Activated CD4-positive, alpha-beta memory T cell treated with anti-CD3 and anti-CD28 coated beads for 36 hours (primary cell): Measurements from ENCODE around the gene CNN3. TPM values are rescaled to one million over a fixed set of nuclear protein-coding genes. Genes with fewer than 3 reads are reported as not detected.

Experiments
- CTCF ChIA-PET: fragments of 350-600 bp; sonication (Branson Sonifier 250); formaldehyde crosslinking; loops from one replicate; lab custom pipeline; 2021; ENCODE audit warnings: antibody characterized with exemption, inconsistent platforms; lab: Charles Lee
- POLR2A ChIA-PET: fragments of 350-600 bp; sonication (Branson Sonifier 250); formaldehyde crosslinking; loops from one replicate; lab custom pipeline; 2021; ENCODE audit warnings: antibody characterized with exemption; lab: Charles Lee
- DNase-seq: peaks from one replicate; pipeline ENCODE4 v3.0.0-alpha.2; 2020
- H3K27ac Mint-ChIP-seq: one replicate; pipeline ENCODE4 v1.8.0; 2021; ENCODE audit warnings: mixed read lengths
- H3K27me3 Mint-ChIP-seq: one replicate; pipeline ENCODE4 v1.8.0; 2021; ENCODE audit warnings: mixed read lengths
- H3K36me3 Mint-ChIP-seq: one replicate; pipeline ENCODE4 v1.8.0; 2021; ENCODE audit warnings: mixed read lengths
- H3K4me1 Mint-ChIP-seq: one replicate; pipeline ENCODE4 v1.8.0; 2021; ENCODE audit warnings: low read depth, mixed read lengths
- H3K4me3 Mint-ChIP-seq: one replicate; pipeline ENCODE4 v1.8.0; 2021; ENCODE audit warnings: mild to moderate bottlenecking, mixed read lengths
- H3K9me3 Mint-ChIP-seq: one replicate; pipeline ENCODE4 v1.8.0; 2021; ENCODE audit warnings: mixed read lengths
- intact Hi-C: fragments of 100-400 bp; cut with micrococcal nuclease; formaldehyde crosslinking; loops from one replicate; pipeline ENCODE4 v1.15.1; 2023
- total RNA-seq, 2 experiments: library from RNA; stranded (reverse); gene quantifications; one replicate each; pipeline ENCODE4 v1.2.3, GENCODE V29; 2021

Gene CNN3
- total RNA-seq, 2 experiments from 2014 or later, result 3.9 to 4.6 TPM

GRCh38 chr1:94927405-94928175 is 680 bp upstream of the CNN3 start:
- peak overlapping the region; percentile 65 for H3K4me3 Mint-ChIP-seq
- H3K4me1 Mint-ChIP-seq, result peaks cover 14% of the 10 kb centered on the region
- H3K9me3 Mint-ChIP-seq, result no peaks in the 10 kb centered on the region
- CTCF ChIA-PET, result interaction anchor here (1.0 kb wide), 1 partner anchor 73 kb away, joined by 6 read pairs; no protein-coding TSS in a partner anchor
- H3K27me3 Mint-ChIP-seq, result peaks cover 29% of the 10 kb centered on the region
- intact Hi-C loops, result loop anchor here (5.0 to 10.0 kb wide), 2 partner anchors 115 to 307 kb away; partner anchors contain the start of gene RWDD3
- DNase-seq, result no peak
- no peak overlapping the region for H3K27ac Mint-ChIP-seq
- POLR2A ChIA-PET, result no interaction called here
- no peaks in the 10 kb centered on the region for H3K36me3 Mint-ChIP-seq

DNA sequence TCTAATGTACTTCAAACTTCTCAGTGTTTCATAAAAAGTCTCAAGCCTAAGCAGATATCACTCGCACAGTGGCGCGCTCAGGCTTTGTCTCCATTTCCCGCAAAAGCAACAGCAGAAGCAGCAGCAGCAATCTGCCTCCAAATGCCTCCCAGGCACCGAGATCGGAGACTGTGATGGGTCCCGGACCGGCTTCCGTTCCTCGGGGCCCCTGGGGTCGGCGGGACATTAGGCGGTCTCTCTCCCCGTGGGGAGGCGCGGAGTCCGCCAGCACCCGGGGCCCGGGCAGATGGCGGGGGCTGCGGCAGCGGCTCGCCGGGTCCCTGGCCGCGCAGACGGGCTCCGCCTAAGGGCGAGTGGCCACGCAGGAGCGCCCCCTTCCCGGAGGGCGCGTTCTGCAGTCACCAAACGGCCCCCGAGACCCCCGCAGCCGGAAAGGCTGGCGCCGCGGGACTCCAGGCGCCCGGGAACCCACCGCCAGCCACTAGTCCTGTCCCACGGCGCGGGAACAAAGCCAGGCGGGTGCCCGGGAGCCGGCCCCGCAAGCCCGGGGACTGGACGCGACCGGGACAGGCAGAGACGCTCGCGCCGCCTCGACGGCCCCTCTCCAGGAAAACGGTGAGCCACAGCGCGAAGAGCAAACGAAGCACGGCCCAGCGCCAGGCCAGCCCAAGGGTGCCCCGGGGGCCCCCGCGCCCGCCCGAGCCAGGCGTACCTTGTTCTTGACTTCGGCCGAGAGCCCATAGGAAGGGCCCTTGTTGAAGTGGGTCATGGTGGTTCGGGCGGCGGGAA is 590 bp downstream of the CNN3 start:
- Mint-ChIP-seq H3K4me1 (peaks cover 14% of the 10 kb centered on the region), H3K4me3 (peak overlapping the region; percentile 74), H3K27ac (no peak overlapping the region), H3K9me3 (no peaks in the 10 kb centered on the region), H3K36me3 (no peaks in the 10 kb centered on the region), H3K27me3 (peaks cover 29% of the 10 kb centered on the region)
- ChIA-PET CTCF (interaction anchor here (1.0 kb wide), 1 partner anchor 72 kb away, joined by 4 read pairs; no protein-coding TSS in a partner anchor), POLR2A (no interaction called here)
- DNase-seq, result peak; percentile 30
- intact Hi-C loops, result loop anchor here (5.0 to 10.0 kb wide), 2 partner anchors 116 to 308 kb away; partner anchors contain the start of gene RWDD3

DNA sequence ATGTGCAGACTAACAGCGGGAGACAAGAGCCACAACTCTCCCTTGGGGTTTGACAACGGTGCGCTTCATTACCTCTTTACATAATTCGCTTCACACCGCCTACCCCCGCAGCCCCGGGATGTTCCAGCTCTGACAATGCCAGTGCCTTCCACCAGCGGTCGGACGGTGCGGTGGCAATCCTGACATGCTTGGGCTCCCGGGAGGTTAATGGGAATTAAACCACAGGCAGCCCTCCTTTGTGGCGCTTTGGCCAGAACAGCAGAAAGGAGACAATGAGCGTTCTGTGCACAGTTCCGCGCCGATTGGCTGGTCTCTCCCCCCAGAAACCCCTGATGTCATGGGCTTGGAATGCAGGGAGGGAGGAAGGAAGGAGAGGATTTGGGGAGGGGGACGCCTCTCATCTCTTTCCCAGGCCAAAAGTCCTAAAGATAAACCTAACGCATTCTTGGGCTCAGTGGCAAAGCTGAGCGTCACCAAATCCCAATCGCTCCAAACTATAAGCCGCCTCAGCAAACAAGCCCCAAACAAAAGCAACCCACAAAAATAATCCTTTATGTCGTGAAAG is 1.3 kb downstream of the CNN3 start:
- H3K9me3 Mint-ChIP-seq, result no peaks in the 10 kb centered on the region
- peak overlapping the region; percentile 74 for H3K4me3 Mint-ChIP-seq
- no peak overlapping the region for H3K27ac Mint-ChIP-seq
- no peaks in the 10 kb centered on the region for H3K36me3 Mint-ChIP-seq
- POLR2A ChIA-PET, result no interaction called here
- intact Hi-C loops, result loop anchor here (5.0 to 10.0 kb wide), 2 partner anchors 117 to 309 kb away; partner anchors contain the start of gene RWDD3
- DNase-seq, result no peak
- H3K27me3 Mint-ChIP-seq, result peaks cover 29% of the 10 kb centered on the region
- H3K4me1 Mint-ChIP-seq, result peaks cover 14% of the 10 kb centered on the region
- CTCF ChIA-PET, result interaction anchor here (1.0 kb wide), 1 partner anchor 71 kb away, joined by 4 read pairs; no protein-coding TSS in a partner anchor

DNA sequence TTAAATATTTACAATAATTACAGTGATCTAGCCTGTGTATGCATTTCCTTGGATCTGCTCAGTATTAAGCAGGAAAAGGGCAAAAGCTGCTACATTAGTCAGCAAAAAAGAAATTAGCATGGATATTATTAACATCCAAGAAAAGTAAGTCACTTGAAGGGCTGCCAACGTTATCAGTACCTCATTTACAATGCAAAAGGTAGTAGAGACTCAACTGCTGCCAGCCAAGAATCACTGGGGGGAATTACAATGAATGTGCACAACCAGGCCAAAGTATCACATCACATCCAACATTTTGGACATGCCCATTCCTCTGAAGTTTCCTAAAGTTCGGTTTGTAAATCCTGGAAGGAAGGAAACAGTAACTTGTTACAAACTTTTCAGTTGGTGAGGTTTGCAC is 1.9 kb downstream of the CNN3 start:
- peaks cover 14% of the 10 kb centered on the region for H3K4me1 Mint-ChIP-seq
- no peak overlapping the region for H3K27ac Mint-ChIP-seq
- POLR2A ChIA-PET, result no interaction called here
- H3K4me3 Mint-ChIP-seq, result no peak overlapping the region
- CTCF ChIA-PET, result interaction anchor here (1.0 kb wide), 1 partner anchor 71 kb away, joined by 4 read pairs; no protein-coding TSS in a partner anchor
- H3K9me3 Mint-ChIP-seq, result no peaks in the 10 kb centered on the region
- H3K27me3 Mint-ChIP-seq, result peaks cover 29% of the 10 kb centered on the region
- no peaks in the 10 kb centered on the region for H3K36me3 Mint-ChIP-seq
- no peak for DNase-seq
- intact Hi-C loops, result loop anchor here (5.0 to 10.0 kb wide), 2 partner anchors 117 to 310 kb away; partner anchors contain the start of gene RWDD3

DNA sequence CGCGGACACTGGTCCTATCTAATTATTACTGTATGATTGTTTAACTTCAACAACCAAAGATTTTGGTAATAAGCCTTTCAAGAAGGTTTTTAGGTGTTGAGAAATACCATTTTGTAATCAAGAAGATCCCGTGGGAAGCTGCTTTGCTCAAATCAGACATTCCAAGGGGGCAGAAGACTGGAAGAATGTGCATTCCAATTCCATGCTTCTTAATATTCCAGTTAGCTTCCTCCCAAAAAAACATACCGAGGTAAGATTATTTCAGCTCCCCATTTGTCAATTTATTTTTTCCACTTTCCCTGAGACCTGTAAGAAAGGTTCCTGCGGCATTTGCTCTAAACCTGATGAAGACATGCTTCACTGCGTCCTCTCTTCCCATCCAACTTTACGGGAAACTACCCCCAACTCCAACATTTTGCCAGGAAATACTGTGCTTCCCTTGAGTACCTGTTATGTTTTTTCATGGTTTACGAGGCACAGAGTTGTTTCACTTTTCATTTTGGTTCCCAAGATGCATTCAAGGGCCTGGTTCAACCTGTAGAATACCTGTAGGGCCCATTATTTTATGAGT is 4.1 kb downstream of the CNN3 start:
- H3K4me1 Mint-ChIP-seq, result peaks cover 14% of the 10 kb centered on the region
- no peaks in the 10 kb centered on the region for H3K9me3 Mint-ChIP-seq
- H3K27ac Mint-ChIP-seq, result no peak overlapping the region
- intact Hi-C loops, result loop anchor here (10.0 kb wide), 1 partner anchor 312 kb away; the partner anchor contains the start of gene RWDD3
- no peak for DNase-seq
- H3K4me3 Mint-ChIP-seq, result no peak overlapping the region
- peaks cover 26% of the 10 kb centered on the region for H3K27me3 Mint-ChIP-seq
- POLR2A ChIA-PET, result no interaction called here
- H3K36me3 Mint-ChIP-seq, result no peaks in the 10 kb centered on the region
- CTCF ChIA-PET, result interaction anchor here (1.2 to 1.8 kb wide), 2 partner anchors 68 to 119 kb away, joined by 3 to 7 read pairs; no protein-coding TSS in a partner anchor

DNA sequence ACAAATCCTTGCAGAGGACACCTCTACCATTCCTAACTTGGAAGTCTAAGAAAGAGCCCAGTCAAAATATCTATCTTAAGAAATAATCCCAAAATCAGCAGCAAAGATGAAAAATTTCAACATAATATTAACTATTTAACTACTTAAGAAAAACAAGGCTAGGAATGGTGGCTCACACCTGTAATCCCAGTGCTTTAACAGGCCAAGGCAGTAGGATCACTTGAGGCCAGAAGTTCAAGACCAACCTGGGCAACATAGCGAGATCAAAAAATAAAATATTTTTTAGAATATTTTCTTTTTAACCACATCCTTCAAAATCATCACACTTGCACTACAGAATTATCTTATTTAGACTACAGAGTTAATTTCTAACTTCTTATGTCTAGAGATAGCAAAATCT is 4.9 kb downstream of the CNN3 start:
- H3K9me3 Mint-ChIP-seq, result no peaks in the 10 kb centered on the region
- no peaks in the 10 kb centered on the region for H3K36me3 Mint-ChIP-seq
- peaks cover 23% of the 10 kb centered on the region for H3K27me3 Mint-ChIP-seq
- ChIA-PET CTCF (interaction anchor here (1.8 kb wide), 1 partner anchor 67 kb away, joined by 7 read pairs; no protein-coding TSS in a partner anchor), POLR2A (no interaction called here)
- no peak overlapping the region for H3K4me3 Mint-ChIP-seq
- no peak for DNase-seq
- H3K4me1 Mint-ChIP-seq, result peaks cover 11% of the 10 kb centered on the region
- no peak overlapping the region for H3K27ac Mint-ChIP-seq
- intact Hi-C loops, result loop anchor here (10.0 kb wide), 1 partner anchor 313 kb away; the partner anchor contains the start of gene RWDD3

- H3K4me1 Mint-ChIP-seq, result peaks cover 2% of the 10 kb centered on the region
- H3K4me3 Mint-ChIP-seq, result no peak overlapping the region
- no peaks in the 10 kb centered on the region for H3K36me3 Mint-ChIP-seq
- H3K27ac Mint-ChIP-seq, result no peak overlapping the region
- DNase-seq, result no peak
- ChIA-PET POLR2A (no interaction called here), CTCF (no interaction called here)
- intact Hi-C loops, result loop anchor here (10.0 kb wide), 1 partner anchor 315 kb away; the partner anchor contains the start of gene RWDD3
- H3K9me3 Mint-ChIP-seq, result no peaks in the 10 kb centered on the region
- H3K27me3 Mint-ChIP-seq, result peaks cover 21% of the 10 kb centered on the region
Measured at GRCh38 chr1:94920061-94920460, 6.8 kb downstream of the CNN3 start.

DNA sequence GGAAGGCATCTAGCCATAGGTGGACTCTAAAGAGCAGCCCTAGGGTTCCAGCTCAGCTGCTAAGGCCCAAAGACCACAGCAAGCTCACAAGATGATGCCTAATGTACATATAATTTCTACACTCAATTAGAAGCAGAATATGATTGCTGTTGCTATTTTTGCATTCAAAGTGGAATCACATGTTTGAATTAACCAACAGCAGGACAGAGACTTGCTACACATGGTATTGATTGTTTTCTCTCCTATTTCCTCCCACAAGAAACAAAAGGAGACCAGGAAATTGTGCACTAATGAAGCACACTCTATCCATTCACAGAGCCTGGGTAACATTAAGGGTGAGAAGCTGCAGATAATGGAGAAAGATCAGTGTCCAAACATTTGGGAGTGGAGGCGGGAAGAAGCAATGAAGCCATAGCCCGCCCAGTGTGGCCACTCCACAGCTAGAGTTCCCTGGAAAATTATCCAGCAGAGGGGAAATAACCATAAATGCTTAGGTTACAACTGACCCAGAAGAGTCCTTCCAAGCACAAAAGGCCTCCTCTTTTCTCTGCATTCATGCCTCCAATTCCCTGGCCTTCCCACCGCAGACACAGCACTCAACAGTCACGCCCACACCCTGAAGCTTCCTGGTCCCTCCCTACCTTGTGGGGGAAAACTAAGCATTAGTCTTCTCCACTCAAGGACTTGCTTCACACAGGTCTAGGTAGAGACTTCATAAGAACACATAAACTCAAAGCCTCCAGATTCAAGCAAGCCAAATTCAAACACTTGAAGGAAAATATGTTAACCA is 7.5 kb downstream of the CNN3 start:
- POLR2A ChIA-PET, result no interaction called here
- Mint-ChIP-seq H3K27ac (no peak overlapping the region), H3K36me3 (no peaks in the 10 kb centered on the region), H3K9me3 (no peaks in the 10 kb centered on the region), H3K4me3 (no peak overlapping the region), H3K27me3 (peaks cover 16% of the 10 kb centered on the region), H3K4me1 (no peaks in the 10 kb centered on the region)
- intact Hi-C loops, result loop anchor here (10.0 kb wide), 1 partner anchor 315 kb away; the partner anchor contains the start of gene RWDD3
- DNase-seq, result no peak
- CTCF ChIA-PET, result no interaction called here

- intact Hi-C loops, result no loop called here
- Mint-ChIP-seq H3K36me3 (no peaks in the 10 kb centered on the region), H3K4me1 (no peaks in the 10 kb centered on the region), H3K4me3 (no peak overlapping the region), H3K9me3 (no peaks in the 10 kb centered on the region), H3K27me3 (peaks cover 15% of the 10 kb centered on the region), H3K27ac (no peak overlapping the region)
- ChIA-PET CTCF (no interaction called here), POLR2A (no interaction called here)
- DNase-seq, result no peak
Measured at GRCh38 chr1:94917251-94917650, 9.7 kb downstream of the CNN3 start.

DNA sequence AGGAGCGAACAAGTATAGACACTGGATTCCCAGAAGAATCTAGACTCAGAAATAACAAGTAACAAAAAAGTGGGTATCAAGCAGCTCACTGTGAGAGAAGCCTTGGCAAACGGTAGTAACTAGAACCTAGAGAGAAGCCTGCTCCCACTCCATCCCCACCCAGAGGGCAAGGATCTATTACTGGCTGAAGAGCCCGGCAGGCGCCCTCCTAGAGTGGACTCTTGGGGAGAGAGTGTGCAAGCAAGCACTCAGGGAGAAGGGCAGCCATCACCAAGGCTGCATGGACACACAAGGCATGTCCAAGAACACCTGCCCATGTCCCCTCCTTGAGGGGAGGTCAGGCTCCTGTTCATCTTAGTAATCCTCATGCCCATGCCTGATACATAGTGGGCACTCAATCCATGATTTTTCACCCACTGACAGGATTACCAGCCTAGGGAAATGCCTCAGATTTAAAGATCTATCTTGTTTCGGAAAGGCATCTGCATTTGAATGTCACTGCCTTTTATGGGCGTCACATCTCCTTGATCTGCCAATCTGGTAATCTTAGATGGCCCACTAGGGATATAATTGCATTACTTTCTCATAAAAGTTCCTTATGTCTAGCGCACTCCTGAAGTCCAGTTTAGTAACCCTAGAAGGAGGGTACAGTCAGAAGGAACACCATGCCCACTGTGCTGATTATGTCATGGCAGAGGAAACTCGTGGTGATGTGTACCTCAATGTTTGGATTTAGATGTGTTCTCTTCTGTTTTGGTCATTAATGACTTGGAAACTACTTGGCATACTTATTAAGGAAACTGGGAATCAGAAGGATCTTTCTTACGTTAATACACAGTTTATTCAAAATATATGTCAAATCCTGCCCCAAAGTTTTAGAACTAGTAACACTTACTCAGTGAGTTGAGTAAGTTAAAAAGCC is 14.4 kb downstream of the CNN3 start:
- POLR2A ChIA-PET, result no interaction called here
- peaks cover 18% of the 10 kb centered on the region for H3K27me3 Mint-ChIP-seq
- CTCF ChIA-PET, result no interaction called here
- no peak for DNase-seq
- intact Hi-C loops, result no loop called here
- H3K36me3 Mint-ChIP-seq, result no peaks in the 10 kb centered on the region
- H3K27ac Mint-ChIP-seq, result no peak overlapping the region
- H3K4me3 Mint-ChIP-seq, result no peak overlapping the region
- H3K9me3 Mint-ChIP-seq, result no peaks in the 10 kb centered on the region
- no peaks in the 10 kb centered on the region for H3K4me1 Mint-ChIP-seq
